ENCODE results near the gene TEX35. TPM values are rescaled to one million over a fixed set of nuclear protein-coding genes. Genes with fewer than 3 reads are reported as not detected.

Gene TEX35
- total and polyA plus RNA-seq, 11 donors, result not detected

- Histone ChIP-seq H3K27me3 (no peaks in the 10 kb centered on the region), H3K4me3 (no peak overlapping the region), H3K36me3 (no peaks in the 10 kb centered on the region), H3K9me3 (no peaks in the 10 kb centered on the region), H3K4me1 (peaks cover 0 to 37% (median 16%) of the 10 kb centered on the region in 12 donors), H3K27ac (no peak overlapping the region)
- WGBS, 4 donors, result 82 to 95% (median 87%) methylated on average over 6 of the region's 6 CpGs
- DNase-seq, result no peak
- intact Hi-C loops (cut with DNase I), result loop anchor here in 4 of 10 donors (5.0 to 10.0 kb wide), 3 partner anchors 212 to 825 kb away; partner anchors contain the start of gene AXDND1 (in 1 of the 4)
- TF ChIP-seq CTCF (IDR thresholded peaks at IDR 0.05) (no peak), POLR2A (IDR thresholded peaks at IDR 0.05) (no peak)
- ATAC-seq, result no peak
These were observed 27.3 kb downstream of the TEX35 start for GRCh38 chr1:178540204-178540603.

- H3K4me3 ChIP-seq, result no peak overlapping the region
- no peaks in the 10 kb centered on the region for H3K36me3 ChIP-seq
- no peaks in the 10 kb centered on the region for H3K9me3 ChIP-seq
- peaks cover 0 to 37% (median 16%) of the 10 kb centered on the region in 12 donors for H3K4me1 ChIP-seq
- H3K27me3 ChIP-seq, result no peaks in the 10 kb centered on the region
- ATAC-seq (no peak), DNase-seq (no peak)
- TF ChIP-seq CTCF (IDR thresholded peaks at IDR 0.05) (no peak), POLR2A (IDR thresholded peaks at IDR 0.05) (no peak)
- H3K27ac ChIP-seq, result no peak overlapping the region
- intact Hi-C loops (cut with DNase I), result loop anchor here in 4 of 10 donors (5.0 to 10.0 kb wide), 3 partner anchors 212 to 824 kb away; partner anchors contain the start of gene AXDND1 (in 1 of the 4)
- 86 to 89% (median 87%) methylated on average over 7 of the region's 7 CpGs for WGBS, 4 donors
These were observed 27.7 kb downstream of the TEX35 start for GRCh38 chr1:178540646-178541045.

GRCh38 chr1:178541379-178541778, 28.5 kb downstream of the TEX35 start:
- Histone ChIP-seq H3K9me3 (no peaks in the 10 kb centered on the region), H3K4me3 (peak overlapping the region in 3 of 12 donors; percentile 66 to 77 (median 75)), H3K36me3 (peaks cover 0 to under 1% (median 0%) of the 10 kb centered on the region in 9 donors), H3K27me3 (no peaks in the 10 kb centered on the region), H3K27ac (peak overlapping the region in 2 of 12 donors; percentile 83 to 90), H3K4me1 (peaks cover 0 to 34% (median 16%) of the 10 kb centered on the region in 12 donors)
- DNase-seq, result no peak
- intact Hi-C loops (cut with DNase I), result loop anchor here in 4 of 10 donors (5.0 to 10.0 kb wide), 3 partner anchors 211 to 823 kb away; partner anchors contain the start of gene AXDND1 (in 1 of the 4)
- no peak for ATAC-seq
- WGBS, 4 donors, result 87 to 98% (median 93%) methylated on average over 5 of the region's 5 CpGs
- TF ChIP-seq POLR2A (IDR thresholded peaks at IDR 0.05), result no peak
- no peak for TF ChIP-seq CTCF (IDR thresholded peaks at IDR 0.05)

GRCh38 chr1:178541829-178542553, 29.1 kb downstream of the TEX35 start:
- intact Hi-C loops (cut with DNase I), result loop anchor here (1.0 to 10.0 kb wide), 9 partner anchors 183 to 823 kb away; partner anchors contain the start of genes AXDND1 (in 1 of the 10) and RALGPS2 (in 1 of the 10)
- Histone ChIP-seq H3K27ac (peak overlapping the region; percentile 51 to 90 (median 84)), H3K4me3 (peak overlapping the region; percentile 62 to 86 (median 76)), H3K27me3 (no peaks in the 10 kb centered on the region), H3K4me1 (peaks cover 0 to 31% (median 13%) of the 10 kb centered on the region in 12 donors), H3K36me3 (peaks cover 0 to 6% (median 0%) of the 10 kb centered on the region in 9 donors), H3K9me3 (no peaks in the 10 kb centered on the region)
- peak; percentile 40 to 67 (median 66) for ATAC-seq
- no peak for TF ChIP-seq POLR2A (IDR thresholded peaks at IDR 0.05)
- no peak for TF ChIP-seq CTCF (IDR thresholded peaks at IDR 0.05)
- peak; percentile 52 to 78 (median 66) for DNase-seq
- 5 to 14% (median 7%) methylated on average over 9 to 33 of the region's 33 CpGs for WGBS, 4 donors

Measured in heart left ventricle (tissue), 16 donors.